ENCODE results near the gene KMT2C. TPM values are rescaled to one million over a fixed set of nuclear protein-coding genes. Genes with fewer than 3 reads are reported as not detected.
A peak's percentile ranks its signal among the peaks of the same experiment; 100 is the strongest.

The KMT2C gene
- total and polyA plus RNA-seq, 2 of the 13 experiments (the other 11 are each of a cell fraction or from before 2014, with no cell fraction given), result 7.1 to 14.4 TPM

DNA sequence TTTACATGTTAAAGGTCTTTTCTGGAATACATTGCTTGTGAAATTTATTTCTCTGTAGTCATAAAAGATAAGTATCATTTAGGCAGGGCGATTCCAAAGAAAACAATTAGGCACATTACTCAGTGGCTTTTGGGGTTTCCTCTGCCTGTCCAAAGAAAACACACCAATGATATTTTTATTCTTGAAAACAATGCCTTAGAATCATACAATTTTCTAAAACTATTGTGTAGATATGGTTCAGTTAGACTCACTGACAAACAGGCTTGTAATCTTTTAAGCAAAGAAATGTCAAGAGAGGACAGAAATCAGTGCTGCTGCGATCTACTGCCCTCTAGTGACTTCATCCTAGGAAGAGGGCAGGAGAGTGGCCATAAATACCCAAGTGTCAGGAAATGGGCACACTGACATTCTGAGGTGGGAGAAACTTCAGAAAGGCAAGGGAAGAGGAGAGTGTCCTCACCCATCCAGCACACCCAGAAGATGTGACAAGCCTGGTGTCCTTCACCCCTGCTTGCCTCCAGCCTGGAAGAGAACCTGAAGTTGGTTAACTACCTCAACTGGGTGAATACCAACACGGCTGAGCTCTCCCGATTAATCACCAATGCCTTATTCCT, 289.8 kb downstream of the KMT2C start (continued):
- TF ChIP-seq U2AF1 (optimal IDR thresholded peaks at IDR 0.05; ENCODE audit: low read depth, low read length), result no peak
- peak; percentile 21 for TF ChIP-seq TEAD3 (CRISPR knock-in tag; optimal IDR thresholded peaks at IDR 0.05; ENCODE audit: borderline replicate concordance)
- TF ChIP-seq MAFG (CRISPR knock-in tag; IDR thresholded peaks at IDR 0.05), result no peak
- no peak for TF ChIP-seq ZNF850 (CRISPR knock-in tag; conservative IDR thresholded peaks at IDR 0.05)
- TF ChIP-seq ZNF446 (CRISPR knock-in tag; IDR thresholded peaks at IDR 0.05), result no peak
- no peak for TF ChIP-seq RXRA (CRISPR knock-in tag; IDR thresholded peaks at IDR 0.05)
- no peak for TF ChIP-seq NCOA5 (CRISPR knock-in tag; IDR thresholded peaks at IDR 0.05)
- peak; percentile 90; the same call in 1 of the 2 replicates for TF ChIP-seq ZNF12 (CRISPR knock-in tag; IDR thresholded peaks at IDR 0.05)
- no peak for TF ChIP-seq ZNF350 (CRISPR knock-in tag; IDR thresholded peaks at IDR 0.05; ENCODE audit: borderline replicate concordance, low read depth)
- no peak for TF ChIP-seq ZNF687 (CRISPR knock-in tag; IDR thresholded peaks at IDR 0.05)
- TF ChIP-seq, protein P1, sequence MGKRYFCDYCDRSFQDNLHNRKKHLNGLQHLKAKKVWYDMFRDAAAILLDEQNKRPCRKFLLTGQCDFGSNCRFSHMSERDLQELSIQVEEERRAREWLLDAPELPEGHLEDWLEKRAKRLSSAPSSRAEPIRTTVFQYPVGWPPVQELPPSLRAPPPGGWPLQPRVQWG (CRISPR knock-in tag; IDR thresholded peaks at IDR 0.05; ENCODE audit: borderline replicate concordance, low read depth), result no peak
- no peak for TF ChIP-seq ADNP (CRISPR knock-in tag; IDR thresholded peaks at IDR 0.05)
- no peak for TF ChIP-seq EZH2 (conservative IDR thresholded peaks at IDR 0.05; ENCODE audit: low read depth, low read length)
- TF ChIP-seq HHEX (CRISPR knock-in tag; IDR thresholded peaks at IDR 0.05), result no peak
- TF ChIP-seq THRA (CRISPR knock-in tag; IDR thresholded peaks at IDR 0.05; ENCODE audit: borderline replicate concordance), result peak; percentile 46; the same call in 1 of the 2 replicates
- no peak for TF ChIP-seq ZKSCAN8 (CRISPR knock-in tag; IDR thresholded peaks at IDR 0.05; ENCODE audit: borderline replicate concordance)
- no peak for TF ChIP-seq ZBTB49 (CRISPR knock-in tag; IDR thresholded peaks at IDR 0.05; ENCODE audit: borderline replicate concordance)
